RCC 7860 (cell line): Measurements from ENCODE around the gene MFSD2A.
A peak's percentile ranks its signal among the peaks of the same experiment; 100 is the strongest.
"Not testable (repeated sequence)": the region's sequence is repeated elsewhere in the genome, so short reads cannot be mapped to it uniquely, and the experiment has no call there.

Source experiments
- DNase-seq: peaks from one replicate; pipeline ENCODE4 v3.0.0-alpha.2; 2015; ENCODE audit warnings: low spot score
- FAIRE-seq: peaks from 2 replicates; lab custom pipeline; 2012; peaks lifted over from hg19 to GRCh38; lab: Jason Lieb, UNC

The MFSD2A gene

GRCh38 chr1:39964552-39964951 lies 9.6 kb downstream of the MFSD2A start:
- no peak for FAIRE-seq
- DNase-seq, result no peak

GRCh38 chr1:39965044-39965443 lies 10.1 kb downstream of the MFSD2A start:
- FAIRE-seq (no peak), DNase-seq (no peak)

- DNase-seq (no peak), FAIRE-seq (no peak)
Observed at GRCh38 chr1:39969048-39969447, 14.1 kb downstream of the MFSD2A start.

- DNase-seq, result no peak
- no peak for FAIRE-seq
Observed at GRCh38 chr1:39969531-39970270, 14.8 kb downstream of the MFSD2A start.

GRCh38 chr1:39970274-39970673 lies 15.3 kb downstream of the MFSD2A start:
- DNase-seq, result no peak
- no peak for FAIRE-seq

- DNase-seq (no peak), FAIRE-seq (no peak)
Observed at GRCh38 chr1:39971138-39971537, 16.2 kb downstream of the MFSD2A start.

GRCh38 chr1:39973503-39974135 lies 18.7 kb downstream of the MFSD2A start:
- DNase-seq, result peak; percentile 54
- FAIRE-seq, result peak; percentile 28

- no peak for DNase-seq
- FAIRE-seq, result no peak
Observed at GRCh38 chr1:39976732-39977131, 21.8 kb downstream of the MFSD2A start.

GRCh38 chr1:39977202-39977601 lies 22.3 kb downstream of the MFSD2A start:
- DNase-seq, result no peak
- FAIRE-seq, result no peak

- FAIRE-seq, result no peak
Observed at GRCh38 chr1:39979654-39980053, 24.7 kb downstream of the MFSD2A start.

GRCh38 chr1:39980555-39981313 lies 25.8 kb downstream of the MFSD2A start:
- DNase-seq (no peak), FAIRE-seq (no peak)

More at GRCh38 chr1:39979654-39980053, 24.7 kb downstream of the MFSD2A start:
- DNase-seq, result no peak

GRCh38 chr1:39981385-39981784 lies 26.4 kb downstream of the MFSD2A start:
- FAIRE-seq, result no peak
- no peak for DNase-seq

- DNase-seq (peak; percentile 85), FAIRE-seq (peak; percentile 76)
Observed at GRCh38 chr1:39981945-39982344, 27.0 kb downstream of the MFSD2A start.

- not testable (repeated sequence) for FAIRE-seq, DNase-seq
Observed at GRCh38 chr1:39984480-39984879, 29.5 kb downstream of the MFSD2A start.

GRCh38 chr1:39984951-39985350 lies 30.0 kb downstream of the MFSD2A start:
- no peak for DNase-seq
- no peak for FAIRE-seq

GRCh38 chr1:39987869-39988268 lies 32.9 kb downstream of the MFSD2A start:
- FAIRE-seq (no peak), DNase-seq (no peak)

GRCh38 chr1:39988618-39989343 lies 33.8 kb downstream of the MFSD2A start:
- no peak for FAIRE-seq

GRCh38 chr1:39990428-39990827 lies 35.5 kb downstream of the MFSD2A start:
- DNase-seq, result no peak

More at GRCh38 chr1:39988618-39989343, 33.8 kb downstream of the MFSD2A start:
- no peak for DNase-seq

GRCh38 chr1:39992234-39992633 lies 37.3 kb downstream of the MFSD2A start:
- FAIRE-seq, result no peak
- no peak for DNase-seq

More at GRCh38 chr1:39990428-39990827, 35.5 kb downstream of the MFSD2A start:
- no peak for FAIRE-seq

GRCh38 chr1:39992888-39993287 lies 37.9 kb downstream of the MFSD2A start:
- DNase-seq (no peak), FAIRE-seq (no peak)

- DNase-seq (no peak), FAIRE-seq (no peak)
Observed at GRCh38 chr1:39995973-39996393, 41.0 kb downstream of the MFSD2A start.
